Transverse colon (tissue), 4 donors: Measurements from ENCODE around the gene INTS11. TPM values are rescaled to one million over a fixed set of nuclear protein-coding genes. Genes with fewer than 3 reads are reported as not detected.

Source experiments
- DNase-seq: peaks from one replicate; pipeline ENCODE4 v3.0.0-alpha.2; 2019
- H3K27ac ChIP-seq, 4 donors: fragments of 200-600 bp; sonication (generic); 2 replicates each; pipeline ENCODE4 v1.5.1; 2016 to 2018; ENCODE audit warnings: inconsistent platforms in 4 of 4
- H3K27me3 ChIP-seq: fragments of 200-600 bp; sonication (generic); 2 replicates; pipeline ENCODE4 v1.5.1; 2017; ENCODE audit warnings: inconsistent platforms
- H3K36me3 ChIP-seq, 4 donors: fragments of 200-600 bp; sonication (generic); 2 replicates each; pipeline ENCODE4 v1.5.1; 2017 to 2019; ENCODE audit warnings: inconsistent platforms in 4 of 4
- H3K4me1 ChIP-seq, 4 donors: fragments of 200-600 bp; sonication (generic); 2 replicates each; pipeline ENCODE4 v1.5.1; 2017 to 2020; ENCODE audit warnings: inconsistent platforms in 4 of 4
- H3K4me3 ChIP-seq, 4 donors: fragments of 200-600 bp; sonication (generic); 1 replicate in 1 of 4; 2 replicates in 3 of 4; pipeline versions ENCODE4 v1.5.1 to v1.6.1; 2017 to 2019; ENCODE audit warnings: inconsistent platforms in 4 of 4
- H3K9me3 ChIP-seq, 2 donors: fragments of 200-600 bp; sonication (generic); 2 replicates each; pipeline ENCODE4 v1.5.1; 2017 to 2019; ENCODE audit warnings: inconsistent platforms in 2 of 2
- CTCF ChIP-seq, 5 experiments: fragments of 200-600 bp in 3 of 5; fragments of 450-650 bp in 2 of 5; sonication (generic) in 3 of 5; IDR thresholded peaks; 1 replicate in 2 of 5; 2 replicates in 3 of 5; pipeline ENCODE4 v1.5.1; 2016 to 2017; ENCODE audit warnings: antibody characterized with exemption in 5 of 5, inconsistent platforms in 3 of 5, mild to moderate bottlenecking in 2 of 5, moderate library complexity in 1 of 5
- EP300 ChIP-seq: sonication (generic); formaldehyde crosslinking; IDR thresholded peaks from one replicate; pipeline ENCODE4 v1.6.1; 2017; ENCODE audit warnings: antibody characterized with exemption, low read depth
- POLR2A ChIP-seq: fragments of 450-650 bp; IDR thresholded peaks from one replicate; pipeline ENCODE4 v1.6.1; 2016; ENCODE audit warnings: antibody characterized with exemption, mild to moderate bottlenecking, moderate library complexity
- POLR2AphosphoS5 ChIP-seq, 3 donors: sonication (generic); formaldehyde crosslinking; IDR thresholded peaks; one replicate each; pipeline ENCODE4 v1.6.1; 2016; ENCODE audit warnings: antibody characterized with exemption in 3 of 3
- WGBS, 2 donors: methylation state at CpG; one replicate each; pipeline ENCODE4 v1.1.5; 2018; ENCODE audit warnings: low coverage in 1 of 2; 5-methylcytosine and 5-hydroxymethylcytosine counted together
- in situ Hi-C, 4 donors: fragments of 200-750 bp; cut with MboI; loops; one replicate each; pipeline versions ENCODE4 v1.15.0 to v1.15.1; 2017; ENCODE audit warnings: low sequenced_read_pairs in 3 of 4, low pct_ligation_motif_present in 1 of 4, low pct_unique_long_range_greater_than_20kb in 1 of 4
- intact Hi-C: fragments of 100-400 bp; cut with DNase I; formaldehyde crosslinking; loops from one replicate; pipeline ENCODE4 v1.15.1; 2023; ENCODE audit warnings: low total_unique reads
- total RNA-seq, 4 donors: library from RNA; depleted of rRNA; stranded (reverse); fragments of >200 nt; gene quantifications; one replicate each; pipeline ENCODE4 v1.1.0, GENCODE V29; 2016

The INTS11 gene
- total RNA-seq, 4 donors from 2014 or later, result 118 to 424 (median 140) TPM

- in situ Hi-C loops, result no loop called here
- H3K9me3 ChIP-seq, result no peaks in the 10 kb centered on the region
- 16 to 60% methylated on average over 1 to 15 of the region's 16 CpGs for WGBS, 2 donors
- H3K4me1 ChIP-seq, result peaks cover 24 to 31% (median 26%) of the 10 kb centered on the region in 4 donors
- H3K36me3 ChIP-seq, result peaks cover 0 to 6% (median 0%) of the 10 kb centered on the region in 4 donors
- peak overlapping the region; percentile 55 to 94 (median 88) for H3K4me3 ChIP-seq
- no peaks in the 10 kb centered on the region for H3K27me3 ChIP-seq
- intact Hi-C loops, result no loop called here
- TF ChIP-seq CTCF (IDR thresholded peaks at IDR 0.05), result no peak
- no peak for TF ChIP-seq EP300
- TF ChIP-seq POLR2AphosphoS5 (IDR thresholded peaks at IDR 0.05), result no peak
- no peak for TF ChIP-seq POLR2A
- peak; percentile 63 for DNase-seq
- H3K27ac ChIP-seq, result peak overlapping the region; percentile 90 to 98 (median 92)
These were observed 1.0 kb upstream of the INTS11 start for GRCh38 chr1:1325288-1326074.

GRCh38 chr1:1324084-1324523 lies 356 bp downstream of the INTS11 start:
- intact Hi-C loops, result no loop called here
- H3K27me3 ChIP-seq, result no peaks in the 10 kb centered on the region
- H3K36me3 ChIP-seq, result peaks cover 0 to 9% (median 0%) of the 10 kb centered on the region in 4 donors
- peak overlapping the region; percentile 55 to 94 (median 88) for H3K4me3 ChIP-seq
- in situ Hi-C loops, result no loop called here
- WGBS, 2 donors, result 2% methylated on average over 19 of the region's 41 CpGs; no CpG with 5 or more reads in 1 of the 2 donors
- no peak for DNase-seq
- no peak for TF ChIP-seq EP300
- TF ChIP-seq CTCF (IDR thresholded peaks at IDR 0.05), result no peak
- TF ChIP-seq POLR2A, result no peak
- no peak for TF ChIP-seq POLR2AphosphoS5 (IDR thresholded peaks at IDR 0.05)
- no peaks in the 10 kb centered on the region for H3K9me3 ChIP-seq
- H3K4me1 ChIP-seq, result peaks cover 24 to 31% (median 26%) of the 10 kb centered on the region in 4 donors
- H3K27ac ChIP-seq, result peak overlapping the region; percentile 90 to 98 (median 92)

- intact Hi-C loops (no loop called here), in situ Hi-C loops (no loop called here)
- Histone ChIP-seq H3K4me3 (no peak overlapping the region), H3K4me1 (peaks cover 31 to 42% (median 35%) of the 10 kb centered on the region in 4 donors), H3K36me3 (peaks cover 0 to 9% (median 0%) of the 10 kb centered on the region in 4 donors), H3K9me3 (no peaks in the 10 kb centered on the region), H3K27ac (no peak overlapping the region), H3K27me3 (no peaks in the 10 kb centered on the region)
- TF ChIP-seq POLR2AphosphoS5 (IDR thresholded peaks at IDR 0.05) (no peak), CTCF (IDR thresholded peaks at IDR 0.05) (no peak), EP300 (no peak), POLR2A (no peak)
- DNase-seq, result no peak
- WGBS, 2 donors, result 81 to 88% methylated on average over 5 to 10 of the region's 10 CpGs
These were observed 1.5 kb downstream of the INTS11 start for GRCh38 chr1:1322952-1323351.

- H3K27me3 ChIP-seq, result no peaks in the 10 kb centered on the region
- in situ Hi-C loops (no loop called here), intact Hi-C loops (no loop called here)
- H3K36me3 ChIP-seq, result peaks cover 0 to 3% (median 0%) of the 10 kb centered on the region in 4 donors
- no peak overlapping the region for H3K27ac ChIP-seq
- peaks cover 36 to 47% (median 40%) of the 10 kb centered on the region in 4 donors for H3K4me1 ChIP-seq
- WGBS, 2 donors, result 87 to 100% methylated on average over 2 to 12 of the region's 14 CpGs
- TF ChIP-seq EP300 (no peak), POLR2A (no peak), CTCF (IDR thresholded peaks at IDR 0.05) (no peak), POLR2AphosphoS5 (IDR thresholded peaks at IDR 0.05) (no peak)
- no peak overlapping the region for H3K4me3 ChIP-seq
- DNase-seq, result no peak
- H3K9me3 ChIP-seq, result no peaks in the 10 kb centered on the region
These were observed 2.0 kb downstream of the INTS11 start for GRCh38 chr1:1322418-1322817.
